GM12892 (cell line): ENCODE measurements around the gene CCDC50.

Source experiments
- POLR2A ChIP-seq: IDR thresholded peaks from 2 replicates; pipeline ENCODE4 v1.6.1; 2011; ENCODE audit warnings: low read depth, low read length, control low read depth
- POLR2AphosphoS5 ChIP-seq: IDR thresholded peaks from 2 replicates; pipeline ENCODE4 v1.6.1; 2011; ENCODE audit warnings: low read depth, low read length, control low read depth

GRCh38 chr3:191382661-191383060 is 53.5 kb downstream of the CCDC50 start:
- TF ChIP-seq POLR2A (no peak), POLR2AphosphoS5 (no peak)
